SK-N-SH (cell line): ENCODE measurements around the gene PLPPR2. TPM values are rescaled to one million over a fixed set of nuclear protein-coding genes. Genes with fewer than 3 reads are reported as not detected.

Experiments used
- CTCF ChIA-PET: fragments of 300-600, 350-600 bp; formaldehyde crosslinking; extraction: SDS; loops from one replicate; lab custom pipeline; 2021; lab: Yijun Ruan, JAX
- POLR2A ChIA-PET: fragments of 350-600 bp; sonication (Branson Sonifier 250); formaldehyde crosslinking; extraction: SDS; loops from one replicate; lab custom pipeline; 2020; ENCODE audit warnings: antibody characterized with exemption, inconsistent platforms; lab: Yijun Ruan, JAX
- DNase-seq: peaks from one replicate; pipeline ENCODE4 v3.0.0; 2012
- H2AFZ ChIP-seq: fragments of 200-600 bp; sonication (generic); 2 replicates; pipeline ENCODE4 v1.8.1; 2016; ENCODE audit warnings: antibody characterized with exemption, mild to moderate bottlenecking, low read depth
- H3F3A ChIP-seq: fragments of 200-600 bp; sonication (generic); replicated peaks from 2 replicates; pipeline ENCODE3; 2016; ENCODE audit warnings: antibody characterized with exemption, mild to moderate bottlenecking; ENCODE audit not compliant: insufficient read depth
- H3K27ac ChIP-seq, 2 experiments: fragments of 200-500 bp in 1 of 2; fragments of 200-600 bp in 1 of 2; sonication (Bioruptor generic) in 1 of 2; sonication (generic), shearing (Covaris generic) in 1 of 2; 2 replicates each; pipeline versions ENCODE4 v1.5.1 to v1.6.1; 2014 to 2016; ENCODE audit warnings: low read depth in 2 of 2, inconsistent platforms in 1 of 2, low read length in 1 of 2, mild to moderate bottlenecking in 1 of 2, mixed read lengths in 1 of 2
- H3K27me3 ChIP-seq: fragments of 200-600 bp; sonication (generic), shearing (Covaris generic); 2 replicates; pipeline ENCODE4 v1.6.1; 2016; ENCODE audit warnings: mixed run types; ENCODE audit not compliant: insufficient read depth
- H3K36me3 ChIP-seq, 2 experiments: fragments of 200-500 bp in 1 of 2; fragments of 200-600 bp in 1 of 2; sonication (Bioruptor generic) in 1 of 2; sonication (generic) in 1 of 2; replicated peaks in 1 of 2; 2 replicates each; pipeline versions ENCODE3 to v1.5.1; 2014 to 2016; ENCODE audit warnings: low read length in 1 of 2, mild to moderate bottlenecking in 1 of 2; ENCODE audit not compliant: insufficient read depth in 2 of 2, control insufficient read depth in 1 of 2
- H3K4me1 ChIP-seq, 2 experiments: fragments of 200-500 bp in 1 of 2; fragments of 200-600 bp in 1 of 2; sonication (Bioruptor generic) in 1 of 2; sonication (generic), shearing (Covaris generic) in 1 of 2; 2 replicates each; pipeline versions ENCODE4 v1.5.1 to v1.6.1; 2014 to 2016; ENCODE audit warnings: low read depth in 1 of 2, low read length in 1 of 2, mixed run types in 1 of 2; ENCODE audit not compliant: insufficient read depth in 2 of 2, control insufficient read depth in 1 of 2
- H3K4me2 ChIP-seq: fragments of 200-600 bp; sonication (generic), shearing (Covaris generic); 2 replicates; pipeline ENCODE4 v1.6.1; 2017; ENCODE audit warnings: mixed run types
- H3K4me3 ChIP-seq, 2 experiments: fragments of 200-500 bp in 1 of 2; fragments of 200-600 bp in 1 of 2; sonication (Bioruptor generic) in 1 of 2; sonication (generic), shearing (Covaris generic) in 1 of 2; 2 replicates each; pipeline versions ENCODE4 v1.5.1 to v1.8.1; 2014 to 2016; ENCODE audit warnings: low read depth in 2 of 2, inconsistent platforms in 1 of 2, low read length in 1 of 2, mild to moderate bottlenecking in 1 of 2, mixed read lengths in 1 of 2, moderate library complexity in 1 of 2
- H3K79me2 ChIP-seq: fragments of 200-600 bp; sonication (generic); 2 replicates; pipeline ENCODE4 v1.8.1; 2017; ENCODE audit warnings: mild to moderate bottlenecking; ENCODE audit not compliant: insufficient read depth
- H3K9ac ChIP-seq: fragments of 200-600 bp; sonication (generic); 2 replicates; pipeline ENCODE4 v1.6.1; 2017; ENCODE audit warnings: mixed run types
- H3K9me2 ChIP-seq: fragments of 200-600 bp; sonication (generic); 2 replicates; pipeline ENCODE4 v1.6.1; 2017; ENCODE audit warnings: mixed run types
- H3K9me3 ChIP-seq: fragments of 200-600 bp; sonication (generic); 2 replicates; pipeline ENCODE4 v1.6.1; 2017; ENCODE audit warnings: mixed run types, mild to moderate bottlenecking, moderate library complexity
- H4K20me1 ChIP-seq: fragments of 200-600 bp; sonication (generic); 2 replicates; pipeline ENCODE4 v1.6.1; 2017; ENCODE audit warnings: mild to moderate bottlenecking, mixed run types; ENCODE audit not compliant: insufficient read depth
- CHD2 ChIP-seq: fragments of 150-350 bp; IDR thresholded peaks from 2 replicates; pipeline ENCODE4 v1.6.1; 2018; ENCODE audit warnings: low read length; ENCODE audit not compliant: partially characterized antibody
- EP300 ChIP-seq, 2 experiments: IDR thresholded peaks; 2 replicates each; pipeline versions ENCODE4 v1.4.0 to v1.6.1; 2012; ENCODE audit warnings: borderline replicate concordance in 1 of 2, low read depth in 1 of 2, low read length in 1 of 2
- GABPA ChIP-seq: IDR thresholded peaks from 2 replicates; pipeline ENCODE4 v1.4.0; 2012; ENCODE audit warnings: low read depth, mild to moderate bottlenecking
- IRF3 ChIP-seq: fragments of 150-350 bp; IDR thresholded peaks from 2 replicates; pipeline ENCODE4 v1.6.1; 2016; ENCODE audit warnings: mild to moderate bottlenecking, low read depth, low read length
- JUND ChIP-seq: IDR thresholded peaks from 2 replicates; pipeline ENCODE4 v1.4.0; 2012
- MXI1 ChIP-seq: IDR thresholded peaks from 2 replicates; pipeline ENCODE4 v1.6.1; 2012; ENCODE audit warnings: mild to moderate bottlenecking, low read depth, low read length, improper control_type of control experiment
- NFIC ChIP-seq: IDR thresholded peaks from 2 replicates; pipeline ENCODE4 v1.4.0; 2012; ENCODE audit warnings: borderline replicate concordance
- NRF1 ChIP-seq: IDR thresholded peaks from 2 replicates; pipeline ENCODE4 v1.6.1; 2012; ENCODE audit warnings: low read depth, mild to moderate bottlenecking, low read length
- RAD21 ChIP-seq: IDR thresholded peaks from 2 replicates; pipeline ENCODE4 v1.6.1; 2012; ENCODE audit warnings: mild to moderate bottlenecking, low read length
- REST ChIP-seq: IDR thresholded peaks from 2 replicates; pipeline ENCODE4 v1.6.1; 2012; ENCODE audit warnings: mild to moderate bottlenecking, low read depth, low read length, moderate library complexity
- TAF1 ChIP-seq: IDR thresholded peaks from 2 replicates; pipeline ENCODE4 v1.6.1; 2012; ENCODE audit warnings: low read depth, mild to moderate bottlenecking, low read length, moderate library complexity, borderline replicate concordance
- YY1 ChIP-seq: IDR thresholded peaks from 2 replicates; pipeline ENCODE4 v1.4.0; 2012; ENCODE audit warnings: low read depth, mild to moderate bottlenecking
- WGBS: methylation state at CpG from one replicate; pipeline ENCODE4 v1.1.6; 2017; ENCODE audit warnings: low lambda C conversion rate; 5-methylcytosine and 5-hydroxymethylcytosine counted together
- polyA plus RNA-seq, 3 experiments: library from polyadenylated mRNA; depleted of rRNA; stranded (reverse); fragments of >200 nt; gene quantifications; 2 replicates each; pipeline ENCODE4 v1.2.3, GENCODE V29; 2012
- TF ChIP-seq, protein P1 (sequence below): fragments of 200-600 bp; sonication (generic); IDR thresholded peaks from 2 replicates; pipeline ENCODE4 v1.6.1; 2017; ENCODE audit warnings: antibody characterized with exemption, mild to moderate bottlenecking, moderate library complexity

Gene PLPPR2
- polyA plus RNA-seq, 1 of the 3 experiments (the other 2 are of a cell fraction), result 26.2 TPM

GRCh38 chr19:11337080-11337479 lies 18.2 kb upstream of the PLPPR2 start:
- WGBS, result 87% methylated on average over 13 of the region's 14 CpGs

DNA sequence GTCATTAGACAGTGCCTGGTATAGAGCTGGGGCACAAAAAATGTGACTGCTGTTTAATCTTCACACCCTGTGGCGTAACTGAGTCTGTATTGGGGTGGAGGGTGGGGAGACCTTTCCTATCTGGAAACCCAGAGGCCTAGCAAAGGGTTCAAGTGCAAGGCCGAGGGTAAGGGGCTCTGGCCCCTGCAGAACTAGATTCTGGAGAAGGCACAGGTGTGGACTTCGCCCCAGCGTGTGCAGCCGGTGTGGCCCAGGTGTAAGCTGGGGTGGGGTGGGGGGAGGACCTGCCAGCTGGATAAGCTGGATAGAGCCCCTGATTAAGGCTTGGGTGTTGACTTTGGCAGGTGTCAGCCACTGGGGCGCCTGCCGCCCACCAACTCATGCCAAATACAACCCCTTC lies 17.1 kb upstream of the PLPPR2 start:
- Histone ChIP-seq H3K9me3 (no peaks in the 10 kb centered on the region), H3F3A (no peaks in the 10 kb centered on the region), H3K79me2 (no peaks in the 10 kb centered on the region), H3K27me3 (no peaks in the 10 kb centered on the region), H4K20me1 (no peaks in the 10 kb centered on the region), H3K9ac (no peak overlapping the region), H3K9me2 (no peaks in the 10 kb centered on the region), H3K27ac (no peak overlapping the region), H3K4me3 (peak overlapping the region in 1 of 2 experiments; percentile 66; a peak in 2 of 4 replicates), H3K36me3 (peaks cover 14 to 17% of the 10 kb centered on the region in 2 experiments), H3K4me1 (peaks cover 0 to 13% of the 10 kb centered on the region in 2 experiments; a peak in 1 of 4 replicates), H3K4me2 (peak overlapping the region; percentile 99), H2AFZ (no peak overlapping the region)
- CTCF ChIA-PET, result interaction anchor here (1.0 to 2.8 kb wide), 6 partner anchors 16 to 144 kb away, joined by 3 to 16 read pairs (median 4); partner anchors contain the start of genes ANGPTL8, EPOR and ODAD3
- POLR2A ChIA-PET, result interaction anchor here (0.5 to 4.2 kb wide), 5 partner anchors 11 to 1444 kb away, joined by 3 to 17 read pairs (median 4); no protein-coding TSS in a partner anchor
- 92% methylated on average over 5 of the region's 7 CpGs for WGBS
- DNase-seq, result peak; percentile 19
- TF ChIP-seq NFIC (no peak), REST (no peak), CHD2 (no peak)

More at GRCh38 chr19:11337080-11337479, 18.2 kb upstream of the PLPPR2 start:
- Histone ChIP-seq H3K9ac (no peak overlapping the region), H2AFZ (no peak overlapping the region), H3K9me2 (no peaks in the 10 kb centered on the region), H3K4me1 (peaks cover 0 to 13% of the 10 kb centered on the region in 2 experiments; a peak in 1 of 4 replicates), H3F3A (peaks cover 3% of the 10 kb centered on the region), H3K36me3 (peaks cover 13 to 14% of the 10 kb centered on the region in 2 experiments), H3K9me3 (no peaks in the 10 kb centered on the region), H4K20me1 (no peaks in the 10 kb centered on the region), H3K27ac (no peak overlapping the region), H3K27me3 (no peaks in the 10 kb centered on the region), H3K4me3 (no peak overlapping the region), H3K79me2 (no peaks in the 10 kb centered on the region), H3K4me2 (no peak overlapping the region)
- POLR2A ChIA-PET, result interaction anchor here (4.2 kb wide), 1 partner anchor 13 kb away, joined by 17 read pairs; no protein-coding TSS in a partner anchor
- peak; percentile 4 for DNase-seq
- CTCF ChIA-PET, result interaction anchor here (1.3 kb wide), 1 partner anchor 43 kb away, joined by 3 read pairs; no protein-coding TSS in a partner anchor
- TF ChIP-seq MXI1 (no peak), NRF1 (no peak), RAD21 (no peak), GABPA (no peak), TAF1 (no peak), EP300 (IDR thresholded peaks at IDR 0.05; ENCODE audit: borderline replicate concordance in 1 of 2, low read depth in 1 of 2, low read length in 1 of 2) (no peak), IRF3 (no peak), JUND (no peak), YY1 (no peak)
- TF ChIP-seq, protein P1, sequence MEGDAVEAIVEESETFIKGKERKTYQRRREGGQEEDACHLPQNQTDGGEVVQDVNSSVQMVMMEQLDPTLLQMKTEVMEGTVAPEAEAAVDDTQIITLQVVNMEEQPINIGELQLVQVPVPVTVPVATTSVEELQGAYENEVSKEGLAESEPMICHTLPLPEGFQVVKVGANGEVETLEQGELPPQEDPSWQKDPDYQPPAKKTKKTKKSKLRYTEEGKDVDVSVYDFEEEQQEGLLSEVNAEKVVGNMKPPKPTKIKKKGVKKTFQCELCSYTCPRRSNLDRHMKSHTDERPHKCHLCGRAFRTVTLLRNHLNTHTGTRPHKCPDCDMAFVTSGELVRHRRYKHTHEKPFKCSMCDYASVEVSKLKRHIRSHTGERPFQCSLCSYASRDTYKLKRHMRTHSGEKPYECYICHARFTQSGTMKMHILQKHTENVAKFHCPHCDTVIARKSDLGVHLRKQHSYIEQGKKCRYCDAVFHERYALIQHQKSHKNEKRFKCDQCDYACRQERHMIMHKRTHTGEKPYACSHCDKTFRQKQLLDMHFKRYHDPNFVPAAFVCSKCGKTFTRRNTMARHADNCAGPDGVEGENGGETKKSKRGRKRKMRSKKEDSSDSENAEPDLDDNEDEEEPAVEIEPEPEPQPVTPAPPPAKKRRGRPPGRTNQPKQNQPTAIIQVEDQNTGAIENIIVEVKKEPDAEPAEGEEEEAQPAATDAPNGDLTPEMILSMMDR, result no peak
